ENCODE data around the gene IFNGR2. TPM values are rescaled to one million over a fixed set of nuclear protein-coding genes. Genes with fewer than 3 reads are reported as not detected.
"Not testable (repeated sequence)": the region's sequence is repeated elsewhere in the genome, so short reads cannot be mapped to it uniquely, and the experiment has no call there.

The IFNGR2 gene
- total RNA-seq (2014; rRNA removed; shearing (Covaris generic)) = 99.0 and 108 TPM in 2 replicates

GRCh38 chr21:33403128-33403785 lies at the start of gene IFNGR2:
IFNGR2 (plus strand) TSS chr21:33403413; CDS start chr21:33403544, 131 bp downstream.
- DNase-seq (ENCODE audit: low read depth) = peak; percentile 74

GRCh38 chr21:33355355-33355754 lies 47.9 kb upstream of the IFNGR2 start:
- no peak for DNase-seq (ENCODE audit: low read depth)

- no peak for DNase-seq (ENCODE audit: low read depth)
Observed at GRCh38 chr21:33355996-33356395, 47.2 kb upstream of the IFNGR2 start.

DNA sequence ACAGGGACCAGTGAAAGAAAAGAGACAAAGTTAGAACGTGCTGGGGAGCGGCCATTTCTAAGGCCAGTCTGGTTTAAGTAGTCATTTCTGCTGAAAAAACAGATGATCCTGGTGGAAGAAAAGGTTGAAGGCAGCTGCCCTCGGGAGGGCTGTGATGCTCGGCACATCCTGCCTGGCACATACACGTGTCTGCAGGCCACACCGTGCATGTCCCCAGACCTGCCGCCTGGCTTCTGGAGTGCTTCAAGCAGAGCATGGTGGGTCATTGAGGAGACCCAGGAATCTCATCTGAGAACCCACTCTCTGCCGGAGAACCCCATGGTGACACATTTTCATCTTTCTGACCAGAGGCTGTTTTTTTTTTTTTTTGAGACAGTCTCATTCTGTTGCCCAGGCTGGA lies 46.0 kb upstream of the IFNGR2 start:
- DNase-seq (ENCODE audit: low read depth) = no peak

DNA sequence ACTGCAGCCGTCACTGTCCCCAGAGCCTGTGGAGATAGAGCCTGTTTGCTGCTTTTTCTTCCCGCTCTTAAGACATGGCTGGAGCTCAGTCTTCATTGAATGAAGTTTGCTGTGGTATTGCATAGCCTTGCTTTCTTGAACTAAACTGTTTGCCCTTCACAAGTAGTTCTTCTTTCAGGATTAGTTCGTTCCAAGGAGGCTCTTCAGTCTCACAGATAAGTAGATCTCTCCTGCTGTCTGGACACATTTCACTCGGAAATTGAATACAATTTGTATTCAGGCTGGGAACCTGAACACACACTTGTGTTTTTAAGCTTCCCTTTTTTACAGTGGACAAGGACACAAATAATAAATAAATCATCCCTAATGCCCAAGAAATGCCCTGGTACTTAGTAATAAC lies 43.8 kb upstream of the IFNGR2 start:
- no peak for DNase-seq (ENCODE audit: low read depth)

DNA sequence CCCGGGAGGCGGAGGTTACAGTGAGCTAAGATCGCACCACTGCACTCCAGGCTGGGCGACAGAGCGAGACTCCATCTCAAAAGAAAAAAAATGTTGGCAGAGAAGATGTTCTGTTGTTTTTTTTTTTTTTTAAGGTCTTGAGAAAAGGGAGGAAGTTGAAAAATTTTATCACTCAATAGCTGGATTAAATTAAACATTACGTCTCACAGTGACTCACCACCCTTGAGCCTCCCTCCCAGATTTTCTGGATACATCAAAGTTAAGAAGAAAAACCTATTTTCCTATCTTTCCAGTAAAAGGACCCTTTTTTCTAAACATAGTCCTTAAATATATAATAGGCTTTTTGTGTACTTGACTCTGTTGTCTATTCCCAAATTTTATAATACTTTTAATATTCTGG lies 42.9 kb upstream of the IFNGR2 start:
- DNase-seq (ENCODE audit: low read depth) = no peak

- DNase-seq (ENCODE audit: low read depth) = peak; percentile 87
Observed at GRCh38 chr21:33360881-33361602, 42.2 kb upstream of the IFNGR2 start.

GRCh38 chr21:33362044-33362555 lies 41.1 kb upstream of the IFNGR2 start:
- no peak for DNase-seq (ENCODE audit: low read depth)

GRCh38 chr21:33363911-33364609 lies 39.2 kb upstream of the IFNGR2 start:
- not testable (repeated sequence) for DNase-seq (ENCODE audit: low read depth)

DNA sequence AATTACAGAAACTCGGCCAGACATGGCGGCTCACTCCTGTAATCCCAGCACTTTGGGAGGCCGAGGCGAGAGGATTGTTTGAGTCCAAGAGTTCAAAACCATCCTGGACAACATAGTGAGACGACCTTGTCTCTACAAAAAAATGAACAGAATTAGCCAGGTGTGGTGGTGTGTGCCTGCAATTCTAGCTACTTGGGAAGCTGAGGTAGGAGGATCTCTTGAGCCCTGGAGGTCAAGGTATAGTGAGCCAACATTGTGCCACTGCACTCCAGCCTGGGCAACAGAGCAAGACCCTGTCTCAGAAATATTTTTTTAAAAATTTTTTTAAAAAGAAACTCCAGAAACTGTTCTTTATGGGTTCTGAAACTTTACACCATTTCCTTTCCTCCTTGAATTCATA lies 38.4 kb upstream of the IFNGR2 start:
- no peak for DNase-seq (ENCODE audit: low read depth)

GRCh38 chr21:33367309-33367973 lies 35.8 kb upstream of the IFNGR2 start:
- DNase-seq (ENCODE audit: low read depth) = no peak

DNA sequence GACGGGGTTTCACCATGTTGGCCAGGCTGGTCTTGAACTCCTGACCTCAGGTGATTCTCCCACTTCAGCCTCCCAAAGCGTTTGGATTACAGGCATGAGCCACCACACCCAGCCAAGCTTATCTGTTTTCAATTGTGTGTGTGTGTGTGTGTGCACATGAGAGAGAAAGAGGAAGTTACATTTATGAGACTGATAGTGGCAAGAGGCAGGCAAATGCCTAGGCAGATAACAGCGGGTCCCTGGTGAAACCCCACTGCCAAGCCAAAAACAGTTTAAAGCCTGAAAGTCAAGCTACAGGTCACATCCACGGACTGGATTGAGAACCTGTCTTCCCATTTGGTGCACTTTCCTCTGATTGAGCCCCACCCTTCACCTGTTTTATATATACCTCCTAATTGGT lies 35.1 kb upstream of the IFNGR2 start:
- no peak for DNase-seq (ENCODE audit: low read depth)

- no peak for DNase-seq (ENCODE audit: low read depth)
Observed at GRCh38 chr21:33368576-33368975, 34.6 kb upstream of the IFNGR2 start.

DNA sequence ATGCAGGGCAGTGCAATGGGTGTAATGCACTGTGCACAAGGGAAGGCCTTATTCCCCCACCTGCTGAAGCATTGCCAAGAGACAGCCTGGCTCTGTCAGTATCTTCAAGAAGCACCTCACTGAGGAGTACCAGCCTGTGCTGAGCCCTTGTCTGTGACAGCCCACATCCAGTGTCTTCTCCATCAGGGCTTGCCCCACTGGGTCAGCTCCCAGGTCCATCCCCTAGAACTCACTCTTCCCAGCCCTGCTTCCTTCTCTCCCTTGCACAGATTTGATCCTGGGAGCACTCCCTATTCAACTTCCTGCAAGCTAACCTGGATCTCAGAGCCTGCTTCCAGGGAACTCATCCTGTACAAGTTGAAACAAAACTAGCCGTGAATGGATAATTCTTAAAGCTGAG lies 33.6 kb upstream of the IFNGR2 start:
- DNase-seq (ENCODE audit: low read depth) = no peak

- no peak for DNase-seq (ENCODE audit: low read depth)
Observed at GRCh38 chr21:33370305-33370704, 32.9 kb upstream of the IFNGR2 start.

DNA sequence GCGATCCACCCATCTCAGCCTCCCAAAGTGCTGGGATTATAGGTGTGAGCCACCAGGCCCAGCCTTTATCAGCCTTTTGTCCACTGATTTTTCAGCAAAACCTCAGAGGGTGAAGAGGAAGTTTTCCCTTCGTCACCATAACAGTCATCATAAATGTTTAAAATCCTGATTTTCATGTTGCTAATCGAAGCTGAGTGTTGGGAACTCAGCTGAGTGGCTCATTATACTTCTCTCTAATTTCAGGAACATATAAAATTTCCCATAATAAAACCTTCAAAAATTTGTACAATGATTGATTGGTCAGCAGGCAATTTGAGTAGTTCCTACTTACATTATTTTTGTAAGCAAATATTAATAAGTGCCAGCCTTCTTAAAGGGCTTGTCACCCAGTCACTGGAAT lies 31.8 kb upstream of the IFNGR2 start:
- DNase-seq (ENCODE audit: low read depth) = no peak

GRCh38 chr21:33372582-33372981 lies 30.6 kb upstream of the IFNGR2 start:
- no peak for DNase-seq (ENCODE audit: low read depth)

GRCh38 chr21:33373451-33373850 lies 29.8 kb upstream of the IFNGR2 start:
- DNase-seq (ENCODE audit: low read depth) = peak; percentile 68

- DNase-seq (ENCODE audit: low read depth) = no peak
Observed at GRCh38 chr21:33374080-33374449, 29.1 kb upstream of the IFNGR2 start.

DNA sequence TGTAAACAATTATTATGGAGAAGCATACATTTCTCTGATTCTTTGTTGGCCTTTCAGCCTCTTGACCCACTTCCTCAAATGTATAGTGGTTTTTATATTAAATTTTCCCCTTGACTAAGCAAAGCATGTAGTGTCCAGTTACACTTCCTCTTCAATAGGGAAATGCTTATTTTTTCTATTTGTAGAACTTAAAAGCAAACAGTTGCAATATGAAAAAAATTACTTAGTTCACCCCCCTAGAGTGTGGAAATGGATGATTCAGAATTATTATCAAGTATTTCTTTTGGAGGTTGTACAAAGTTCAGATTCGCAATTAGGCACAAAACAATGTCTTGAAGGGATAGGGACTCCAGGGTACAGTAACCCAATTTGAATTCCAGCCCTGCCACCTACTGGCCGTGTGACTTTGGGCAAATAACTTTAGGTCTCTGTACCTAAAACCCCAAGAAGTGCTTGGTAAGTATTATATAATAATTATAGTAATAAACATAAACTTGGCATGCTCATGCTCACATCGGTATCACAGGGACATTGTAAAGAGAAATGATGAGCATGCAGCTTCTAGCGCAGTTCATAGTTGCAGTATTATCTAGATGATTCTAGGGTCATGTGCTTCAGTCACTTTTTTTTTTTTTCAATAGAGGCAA lies 28.6 kb upstream of the IFNGR2 start:
- peak; percentile 69 for DNase-seq (ENCODE audit: low read depth)

- DNase-seq (ENCODE audit: low read depth) = no peak
Observed at GRCh38 chr21:33375101-33375644, 28.0 kb upstream of the IFNGR2 start.

Data from Daoy (cell line).